DOHH2 (cell line): ENCODE data around the gene PCED1B.

Experiments
- CTCF ChIP-seq: fragments of 200-600 bp; sonication (generic); IDR thresholded peaks from one replicate; pipeline ENCODE4 v1.5.1; 2014; ENCODE audit warnings: antibody characterized with exemption, mild to moderate bottlenecking, low read depth, low read length; ENCODE audit not compliant: poor library complexity, severe bottlenecking
- EZH2phosphoT487 ChIP-seq: fragments of 200-600 bp; sonication (generic); IDR thresholded peaks from 2 replicates; pipeline ENCODE4 v1.6.1; 2017; ENCODE audit warnings: borderline replicate concordance, mild to moderate bottlenecking, antibody characterized with exemption, low read length, moderate library complexity, mixed read lengths

DNA sequence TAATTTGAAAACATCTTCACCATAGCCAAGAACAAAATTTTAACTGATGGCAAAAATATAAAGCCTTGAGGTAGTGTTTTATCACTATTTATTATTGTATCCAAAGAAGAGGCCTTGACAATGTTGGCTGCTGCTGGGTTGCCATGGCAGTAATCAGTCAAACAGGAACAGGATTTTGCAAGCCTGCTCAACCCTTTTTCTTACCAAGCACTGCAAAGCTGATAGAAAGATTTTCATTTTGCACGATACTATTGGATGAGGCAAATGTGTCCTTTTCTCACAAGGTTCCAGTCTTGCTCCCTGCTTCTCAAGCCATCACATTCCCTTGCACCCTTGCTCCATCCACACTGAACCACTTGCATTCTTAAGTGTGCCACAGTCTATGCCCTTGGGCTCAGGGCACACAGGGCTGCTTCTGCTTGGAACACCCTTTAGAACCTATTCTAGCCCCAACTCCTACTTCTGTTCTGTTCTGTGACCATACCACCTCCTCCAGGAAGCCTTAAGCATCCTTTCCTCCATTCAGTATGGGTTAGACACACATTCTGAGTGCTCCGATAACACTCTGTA lies 76.8 kb downstream of the PCED1B start:
- TF ChIP-seq CTCF = no peak
- no peak for TF ChIP-seq EZH2phosphoT487
